NCI-H1048 (cell line): ENCODE measurements around the gene CHRNB1.
A peak's percentile ranks its signal among the peaks of the same experiment; 100 is the strongest.

ENCODE experiments used
- DNase-seq: peaks from one replicate; lab custom pipeline; 2025; lab: John Stamatoyannopoulos, UW

CHRNB1 gene

DNA sequence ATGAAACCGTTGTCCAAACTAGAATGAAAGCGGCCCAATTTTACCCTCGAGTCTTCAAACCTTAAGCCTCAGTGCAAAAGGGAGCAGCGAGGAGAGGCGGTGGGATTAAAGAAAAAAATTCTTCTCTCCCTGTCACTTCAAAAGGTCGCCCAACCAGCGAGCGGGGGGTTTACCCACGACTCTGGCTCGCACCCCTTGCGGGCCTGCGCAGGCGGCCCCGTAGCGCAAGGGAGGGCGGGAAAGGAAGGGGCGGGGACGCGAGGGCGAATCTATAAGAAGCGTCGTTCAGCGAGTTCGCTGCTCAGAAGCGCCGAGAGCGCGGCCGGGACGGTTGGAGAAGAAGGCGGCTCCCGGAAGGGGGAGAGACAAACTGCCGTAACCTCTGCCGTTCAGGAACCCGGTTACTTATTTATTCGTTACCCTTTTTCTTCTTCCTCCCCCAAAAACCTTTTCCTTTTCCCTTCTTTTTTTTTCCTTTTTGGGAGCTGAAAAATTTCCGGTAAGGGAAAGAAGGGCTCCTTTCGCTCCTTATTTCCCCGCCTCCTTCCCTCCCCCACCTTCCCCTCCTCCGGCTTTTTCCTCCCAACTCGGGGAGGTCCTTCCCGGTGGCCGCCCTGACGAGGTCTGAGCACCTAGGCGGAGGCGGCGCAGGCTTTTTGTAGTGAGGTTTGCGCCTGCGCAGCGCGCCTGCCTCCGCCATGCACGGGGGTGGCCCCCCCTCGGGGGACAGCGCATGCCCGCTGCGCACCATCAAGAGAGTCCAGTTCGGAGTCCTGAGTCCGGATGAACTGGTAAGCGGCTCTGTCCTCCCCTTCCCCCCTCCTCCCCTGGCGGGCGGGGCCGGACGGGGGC is 39.4 kb downstream of the CHRNB1 start, which contains the start of gene POLR2A:
Gene POLR2A, plus strand, starts transcription at position 300 of the 852 bp plus-strand sequence.
- DNase-seq, result peak; percentile 93

DNA sequence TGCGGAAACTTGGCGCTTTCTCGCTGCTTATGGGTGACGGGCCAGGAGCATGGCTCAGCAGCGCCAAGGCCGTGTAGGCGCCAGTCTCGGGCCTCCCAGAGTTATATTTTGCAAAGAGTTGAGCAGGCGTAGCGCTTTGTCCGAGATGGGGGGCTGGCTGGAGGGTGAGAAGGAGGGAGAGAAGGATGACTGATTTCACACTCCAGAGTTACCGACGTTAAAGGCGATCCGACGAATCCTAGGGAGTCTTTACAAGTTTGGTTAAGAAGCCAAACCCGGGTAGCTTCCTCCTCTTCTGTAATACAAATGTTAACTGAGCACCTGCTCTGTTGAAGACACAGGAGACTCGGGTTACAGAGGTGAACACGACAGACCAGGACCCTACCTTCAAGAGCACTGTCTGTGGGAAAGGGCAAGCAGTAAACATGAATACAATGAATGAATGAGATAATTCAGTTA is 40.1 kb downstream of the CHRNB1 start:
- DNase-seq, result no peak

GRCh38 chr17:7486181-7486580 is 41.3 kb downstream of the CHRNB1 start:
- DNase-seq, result no peak

DNA sequence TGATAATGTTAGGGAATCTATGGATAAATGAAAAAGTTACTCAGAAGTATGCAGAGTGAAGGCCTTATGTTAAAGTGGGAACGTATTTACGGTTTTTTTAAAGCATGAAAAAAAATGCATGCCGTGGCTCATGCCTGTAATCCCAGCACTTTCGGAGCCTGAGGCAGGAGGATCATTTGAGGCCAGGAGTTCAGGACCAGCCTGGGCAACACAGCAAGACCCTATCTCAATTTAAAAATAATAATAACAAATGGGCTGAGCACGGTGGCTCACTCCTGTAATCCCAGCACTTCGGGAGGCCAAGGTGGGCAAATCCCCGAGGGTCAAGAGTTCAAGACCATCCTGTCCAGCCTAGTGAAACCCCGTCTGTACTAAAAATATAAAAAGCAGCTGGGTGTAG is 45.3 kb downstream of the CHRNB1 start:
- DNase-seq, result no peak

DNA sequence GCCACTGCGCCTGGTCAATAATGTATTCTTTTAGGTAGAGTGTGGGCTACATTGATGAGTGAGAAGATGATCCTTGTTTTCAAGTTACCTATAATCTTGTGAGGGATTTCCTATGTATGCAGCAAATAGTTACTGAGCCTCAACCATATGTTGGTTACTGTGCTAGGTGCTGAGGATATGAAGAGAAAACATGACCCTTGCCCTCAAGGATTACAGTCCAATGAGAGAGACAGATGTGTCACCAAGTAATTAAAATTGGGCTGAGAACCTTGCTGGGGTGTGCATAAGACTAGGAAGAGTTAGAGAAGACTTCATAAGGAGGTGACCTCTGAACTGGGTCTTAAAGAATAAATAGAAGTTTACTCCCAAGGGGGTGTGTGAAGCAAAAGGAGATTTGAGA is 46.7 kb downstream of the CHRNB1 start:
- no peak for DNase-seq

DNA sequence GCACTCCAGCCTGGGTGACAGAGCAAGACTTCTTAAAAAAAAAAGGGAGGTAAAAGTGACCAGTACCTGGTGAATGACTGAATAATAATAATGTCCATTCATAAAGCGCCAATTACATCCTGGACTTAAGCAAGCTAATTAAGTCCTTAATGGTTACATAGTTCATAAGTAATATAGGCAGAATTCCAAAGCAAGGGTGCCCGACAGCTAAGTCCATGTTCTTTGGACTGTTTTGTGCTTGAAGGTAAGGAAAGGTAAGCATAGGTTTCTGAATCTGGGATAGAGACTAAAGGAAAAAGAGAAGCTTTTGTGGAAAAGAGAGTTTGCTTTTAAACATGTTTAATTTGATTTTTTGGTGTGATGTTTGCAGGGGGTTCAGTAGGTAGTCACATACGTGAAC is 49.1 kb downstream of the CHRNB1 start:
- DNase-seq, result no peak

GRCh38 chr17:7495906-7496434 is 51.1 kb downstream of the CHRNB1 start:
- no peak for DNase-seq

DNA sequence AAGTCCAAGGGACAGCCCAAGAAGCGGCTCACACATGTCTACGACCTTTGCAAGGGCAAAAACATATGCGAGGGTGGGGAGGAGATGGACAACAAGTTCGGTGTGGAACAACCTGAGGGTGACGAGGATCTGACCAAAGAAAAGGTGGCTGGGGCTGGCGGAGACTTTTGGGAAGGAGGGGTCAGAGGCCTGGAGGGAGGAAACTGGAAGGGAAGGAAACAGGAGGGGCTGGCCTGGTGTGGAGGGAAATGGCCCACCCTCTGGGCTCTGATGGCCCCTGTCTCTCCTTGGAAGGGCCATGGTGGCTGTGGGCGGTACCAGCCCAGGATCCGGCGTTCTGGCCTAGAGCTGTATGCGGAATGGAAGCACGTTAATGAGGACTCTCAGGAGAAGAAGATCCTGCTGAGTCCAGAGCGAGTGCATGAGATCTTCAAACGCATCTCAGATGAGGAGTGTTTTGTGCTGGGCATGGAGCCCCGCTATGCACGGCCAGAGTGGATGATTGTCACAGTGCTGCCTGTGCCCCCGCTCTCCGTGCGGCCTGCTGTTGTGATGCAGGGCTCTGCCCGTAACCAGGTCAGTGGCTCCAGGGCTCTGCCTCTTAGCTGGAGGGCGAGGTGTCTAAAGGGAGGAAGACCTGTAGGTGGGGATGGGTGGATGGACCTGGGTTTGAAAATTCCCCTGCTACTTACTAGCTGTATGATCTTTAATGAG is 51.8 kb downstream of the CHRNB1 start:
- DNase-seq, result no peak

- DNase-seq, result no peak
Observed at GRCh38 chr17:7497228-7497627, 52.4 kb downstream of the CHRNB1 start.

- DNase-seq, result no peak
Observed at GRCh38 chr17:7497636-7498035, 52.8 kb downstream of the CHRNB1 start.

- no peak for DNase-seq
Observed at GRCh38 chr17:7499161-7499560, 54.3 kb downstream of the CHRNB1 start.

GRCh38 chr17:7501729-7502128 is 56.9 kb downstream of the CHRNB1 start:
- no peak for DNase-seq

DNA sequence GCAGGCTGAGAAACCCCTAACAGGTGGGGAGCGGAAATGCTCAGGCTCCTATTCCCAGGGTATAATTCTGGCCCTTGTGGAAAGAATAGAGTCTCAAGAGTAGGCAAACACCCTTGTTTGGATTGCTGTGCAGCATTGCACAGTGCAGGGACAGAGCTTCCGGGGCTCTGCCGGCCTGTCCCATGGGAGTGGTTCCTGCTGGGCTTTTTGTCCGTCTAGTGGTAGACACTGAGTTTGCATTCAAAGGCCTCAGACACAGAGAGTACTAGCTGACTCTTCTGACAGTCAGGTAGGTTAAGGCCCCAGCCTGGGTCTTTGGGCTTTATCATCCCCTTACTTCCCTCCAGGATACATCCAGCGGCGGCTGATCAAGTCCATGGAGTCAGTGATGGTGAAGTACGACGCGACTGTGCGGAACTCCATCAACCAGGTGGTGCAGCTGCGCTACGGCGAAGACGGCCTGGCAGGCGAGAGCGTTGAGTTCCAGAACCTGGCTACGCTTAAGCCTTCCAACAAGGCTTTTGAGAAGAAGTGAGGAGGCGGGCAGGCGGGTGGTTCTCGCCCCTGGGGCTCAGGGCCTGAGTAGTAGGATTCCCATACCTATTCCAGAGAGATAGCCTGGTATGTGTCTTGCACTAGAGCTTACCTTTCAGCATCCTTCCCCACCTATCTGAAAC is 57.4 kb downstream of the CHRNB1 start:
- DNase-seq, result no peak

DNA sequence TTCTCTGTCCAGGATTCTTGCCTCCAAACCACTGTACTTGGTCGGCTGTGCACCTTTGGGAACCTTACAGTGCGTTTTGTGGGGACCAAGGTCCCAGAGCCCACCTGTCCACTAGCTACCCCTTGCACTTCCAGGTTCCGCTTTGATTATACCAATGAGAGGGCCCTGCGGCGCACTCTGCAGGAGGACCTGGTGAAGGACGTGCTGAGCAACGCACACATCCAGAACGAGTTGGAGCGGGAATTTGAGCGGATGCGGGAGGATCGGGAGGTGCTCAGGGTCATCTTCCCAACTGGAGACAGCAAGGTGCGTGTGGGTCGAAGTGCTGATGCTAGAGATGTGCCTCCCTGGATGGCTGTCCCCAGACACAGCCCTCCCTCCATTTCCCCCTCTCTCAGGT is 58.1 kb downstream of the CHRNB1 start:
- no peak for DNase-seq

DNA sequence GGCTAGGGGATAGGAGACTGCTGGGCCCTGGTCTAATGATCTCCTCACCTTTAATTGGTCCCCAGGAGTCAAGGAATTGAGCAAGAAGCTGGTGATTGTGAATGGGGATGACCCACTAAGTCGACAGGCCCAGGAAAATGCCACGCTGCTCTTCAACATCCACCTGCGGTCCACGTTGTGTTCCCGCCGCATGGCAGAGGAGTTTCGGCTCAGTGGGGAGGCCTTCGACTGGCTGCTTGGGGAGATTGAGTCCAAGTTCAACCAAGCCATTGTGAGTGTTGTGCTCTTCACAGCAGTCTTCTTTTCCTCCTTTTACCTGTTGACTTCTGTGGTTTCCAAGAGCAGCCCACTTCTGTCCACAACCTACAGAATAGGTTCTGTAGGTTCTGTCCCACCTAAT is 58.7 kb downstream of the CHRNB1 start:
- DNase-seq, result no peak
